ENCODE measurements around the gene DTWD2.
"Not testable (repeated sequence)": the region's sequence is repeated elsewhere in the genome, so short reads cannot be mapped to it uniquely, and the experiment has no call there.

DNA sequence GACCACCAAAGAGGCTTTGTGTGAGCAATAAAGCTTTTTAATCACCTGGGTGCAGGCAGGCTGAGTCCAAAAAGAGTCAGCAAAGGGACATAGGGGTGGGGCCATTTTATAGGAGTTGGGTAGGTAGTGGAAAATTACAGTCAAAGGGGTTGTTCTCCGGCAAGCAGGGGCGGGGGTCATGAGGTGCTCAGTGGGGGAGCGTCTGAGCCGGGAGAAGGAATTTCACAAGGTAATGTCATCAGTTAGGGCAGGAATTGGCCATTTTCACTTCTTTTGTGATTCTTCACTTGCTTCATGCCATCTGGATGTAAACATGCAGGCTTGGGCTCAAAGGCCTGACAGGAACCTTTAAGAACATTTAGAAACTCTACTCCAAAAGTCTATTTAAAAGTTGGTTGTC lies 36.0 kb downstream of the DTWD2 start:
- TF ChIP-seq, protein P1, sequence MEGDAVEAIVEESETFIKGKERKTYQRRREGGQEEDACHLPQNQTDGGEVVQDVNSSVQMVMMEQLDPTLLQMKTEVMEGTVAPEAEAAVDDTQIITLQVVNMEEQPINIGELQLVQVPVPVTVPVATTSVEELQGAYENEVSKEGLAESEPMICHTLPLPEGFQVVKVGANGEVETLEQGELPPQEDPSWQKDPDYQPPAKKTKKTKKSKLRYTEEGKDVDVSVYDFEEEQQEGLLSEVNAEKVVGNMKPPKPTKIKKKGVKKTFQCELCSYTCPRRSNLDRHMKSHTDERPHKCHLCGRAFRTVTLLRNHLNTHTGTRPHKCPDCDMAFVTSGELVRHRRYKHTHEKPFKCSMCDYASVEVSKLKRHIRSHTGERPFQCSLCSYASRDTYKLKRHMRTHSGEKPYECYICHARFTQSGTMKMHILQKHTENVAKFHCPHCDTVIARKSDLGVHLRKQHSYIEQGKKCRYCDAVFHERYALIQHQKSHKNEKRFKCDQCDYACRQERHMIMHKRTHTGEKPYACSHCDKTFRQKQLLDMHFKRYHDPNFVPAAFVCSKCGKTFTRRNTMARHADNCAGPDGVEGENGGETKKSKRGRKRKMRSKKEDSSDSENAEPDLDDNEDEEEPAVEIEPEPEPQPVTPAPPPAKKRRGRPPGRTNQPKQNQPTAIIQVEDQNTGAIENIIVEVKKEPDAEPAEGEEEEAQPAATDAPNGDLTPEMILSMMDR (IDR thresholded peaks at IDR 0.05), result not testable (repeated sequence)
- TF ChIP-seq POLR2A, POLR2AphosphoS5 (IDR thresholded peaks at IDR 0.05): not testable (repeated sequence)
